ENCODE data around the gene FLG2. TPM values are rescaled to one million over a fixed set of nuclear protein-coding genes. Genes with fewer than 3 reads are reported as not detected.

FLG2 gene
- total RNA-seq, 1 experiment from 2014 or later, result not detected

DNA sequence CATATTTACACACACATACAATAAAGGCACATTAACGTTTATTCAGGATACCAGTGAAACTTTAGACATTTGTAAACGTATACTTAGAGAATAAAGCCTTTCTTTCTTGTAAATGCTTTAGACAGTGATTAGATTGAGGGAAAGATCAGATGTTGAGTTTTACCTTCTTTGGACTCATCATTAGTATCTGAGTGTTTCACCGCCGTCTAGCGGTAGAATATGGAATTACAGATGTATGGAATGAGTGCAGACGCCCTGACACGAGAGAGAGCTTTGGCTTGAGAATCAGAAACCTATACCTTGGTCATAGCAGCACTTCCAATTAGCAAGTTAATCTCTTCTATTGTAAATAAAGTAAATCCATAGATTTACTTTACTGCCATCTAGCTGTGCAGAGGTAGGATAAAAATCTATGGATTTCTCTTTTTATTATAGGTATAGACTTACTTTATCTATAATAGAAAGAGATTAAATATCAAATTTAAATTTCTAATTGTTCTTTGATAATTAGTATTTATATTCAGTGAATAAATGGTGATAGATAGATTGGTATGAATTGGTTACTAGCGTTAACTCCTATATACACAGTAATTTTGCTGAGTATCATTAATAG lies 12.6 kb downstream of the FLG2 start:
- Histone ChIP-seq H3K4me2 (no peak overlapping the region), H3F3A (ENCODE audit: insufficient read depth, low read depth) (no peaks in the 10 kb centered on the region), H3K27ac (no peak overlapping the region), H3K36me3 (ENCODE audit: low read depth) (no peaks in the 10 kb centered on the region), H3K27me3 (ENCODE audit: insufficient read depth, low read depth) (no peaks in the 10 kb centered on the region), H3K9me3 (ENCODE audit: insufficient read depth, low read depth) (no peaks in the 10 kb centered on the region), H3K4me3 (no peak overlapping the region), H3K9me2 (ENCODE audit: insufficient read depth) (no peaks in the 10 kb centered on the region), H2AFZ (no peak overlapping the region), H3K4me1 (replicated peaks; ENCODE audit: insufficient read depth) (no peaks in the 10 kb centered on the region), H4K20me1 (ENCODE audit: insufficient read depth) (no peaks in the 10 kb centered on the region), H3K79me2 (ENCODE audit: low read depth) (no peaks in the 10 kb centered on the region)
- POLR2A ChIA-PET (ENCODE audit: unreplicated experiment), result interaction anchor here (0.5 kb wide), 1 partner anchor 276 kb away, joined by 3 read pairs; no protein-coding TSS in a partner anchor
- no TSS peak for BruUV-seq (replicated peaks)
- CTCF ChIA-PET, result interaction anchor here (0.6 to 0.8 kb wide), 2 partner anchors 40 to 1325 kb away, joined by 3 read pairs; no protein-coding TSS in a partner anchor
- intact Hi-C loops (cut with micrococcal nuclease; ENCODE audit: unreplicated experiment), result loop anchor here (1.0 to 5.0 kb wide), 4 partner anchors 95 to 295 kb away; no protein-coding TSS in a partner anchor
- TF ChIP-seq EZH2 (IDR thresholded peaks at IDR 0.05; ENCODE audit: low read depth), result no peak
- TF ChIP-seq, protein P1, sequence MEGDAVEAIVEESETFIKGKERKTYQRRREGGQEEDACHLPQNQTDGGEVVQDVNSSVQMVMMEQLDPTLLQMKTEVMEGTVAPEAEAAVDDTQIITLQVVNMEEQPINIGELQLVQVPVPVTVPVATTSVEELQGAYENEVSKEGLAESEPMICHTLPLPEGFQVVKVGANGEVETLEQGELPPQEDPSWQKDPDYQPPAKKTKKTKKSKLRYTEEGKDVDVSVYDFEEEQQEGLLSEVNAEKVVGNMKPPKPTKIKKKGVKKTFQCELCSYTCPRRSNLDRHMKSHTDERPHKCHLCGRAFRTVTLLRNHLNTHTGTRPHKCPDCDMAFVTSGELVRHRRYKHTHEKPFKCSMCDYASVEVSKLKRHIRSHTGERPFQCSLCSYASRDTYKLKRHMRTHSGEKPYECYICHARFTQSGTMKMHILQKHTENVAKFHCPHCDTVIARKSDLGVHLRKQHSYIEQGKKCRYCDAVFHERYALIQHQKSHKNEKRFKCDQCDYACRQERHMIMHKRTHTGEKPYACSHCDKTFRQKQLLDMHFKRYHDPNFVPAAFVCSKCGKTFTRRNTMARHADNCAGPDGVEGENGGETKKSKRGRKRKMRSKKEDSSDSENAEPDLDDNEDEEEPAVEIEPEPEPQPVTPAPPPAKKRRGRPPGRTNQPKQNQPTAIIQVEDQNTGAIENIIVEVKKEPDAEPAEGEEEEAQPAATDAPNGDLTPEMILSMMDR (conservative IDR thresholded peaks at IDR 0.05), result peak; percentile 92
- DNase-seq, result peak; percentile 33 to 46

DNA sequence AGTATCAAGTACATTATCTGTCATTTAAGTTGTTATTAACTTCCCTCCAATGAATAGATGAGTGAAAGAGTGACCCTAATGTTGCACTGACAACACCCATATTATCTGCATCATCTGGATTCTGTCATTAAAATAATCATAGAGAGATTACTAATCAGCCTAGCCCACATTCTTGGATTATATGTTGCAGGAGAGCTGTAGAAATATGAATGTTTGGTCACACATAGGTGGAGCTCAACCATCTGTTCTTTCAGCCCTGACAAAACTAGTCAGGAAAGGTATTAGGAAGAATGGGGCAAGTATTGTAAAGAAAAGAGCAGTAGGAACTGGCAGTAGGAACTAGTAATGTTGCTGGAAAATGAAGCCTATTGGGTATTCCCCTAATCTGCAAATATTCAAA lies 15.4 kb downstream of the FLG2 start:
- no peak for TF ChIP-seq EZH2 (IDR thresholded peaks at IDR 0.05; ENCODE audit: low read depth)
- TF ChIP-seq, protein P1 (conservative IDR thresholded peaks at IDR 0.05), result no peak
- no peaks in the 10 kb centered on the region for H3K36me3 ChIP-seq (ENCODE audit: low read depth)
- H3K9me2 ChIP-seq (ENCODE audit: insufficient read depth), result no peaks in the 10 kb centered on the region
- no peaks in the 10 kb centered on the region for H3K9me3 ChIP-seq (ENCODE audit: insufficient read depth, low read depth)
- BruUV-seq (replicated peaks), result no TSS peak
- H3K4me1 ChIP-seq (replicated peaks; ENCODE audit: insufficient read depth), result no peaks in the 10 kb centered on the region
- no peaks in the 10 kb centered on the region for H3F3A ChIP-seq (ENCODE audit: insufficient read depth, low read depth)
- H3K27me3 ChIP-seq (ENCODE audit: insufficient read depth, low read depth), result no peaks in the 10 kb centered on the region
- no peaks in the 10 kb centered on the region for H3K79me2 ChIP-seq (ENCODE audit: low read depth)
- ChIA-PET CTCF (no interaction called here), POLR2A (ENCODE audit: unreplicated experiment) (no interaction called here)
- H2AFZ ChIP-seq, result no peak overlapping the region
- H3K27ac ChIP-seq, result no peak overlapping the region
- no peak overlapping the region for H3K4me2 ChIP-seq
- intact Hi-C loops (cut with micrococcal nuclease; ENCODE audit: unreplicated experiment), result no loop called here
- no peak for DNase-seq
- no peaks in the 10 kb centered on the region for H4K20me1 ChIP-seq (ENCODE audit: insufficient read depth)
- no peak overlapping the region for H3K4me3 ChIP-seq

DNA sequence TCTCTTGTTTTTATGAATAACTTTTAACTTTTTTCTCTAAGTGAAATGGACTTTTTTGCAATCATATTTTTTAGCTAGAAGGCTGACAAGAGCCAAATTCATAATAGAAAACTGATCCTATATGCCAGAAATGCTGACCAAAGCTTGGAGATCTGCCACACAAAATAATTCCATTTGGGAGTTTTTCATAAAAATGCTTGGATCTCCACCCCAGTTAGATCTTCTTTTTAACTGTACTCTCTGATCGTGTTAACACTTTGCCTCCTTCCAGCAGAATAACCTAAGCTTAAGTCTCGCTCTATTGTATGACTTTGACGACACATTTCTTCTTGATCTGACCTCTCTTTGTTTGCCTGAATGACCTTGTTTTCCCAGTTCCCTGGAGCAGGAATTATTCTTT lies 16.8 kb downstream of the FLG2 start:
- BruUV-seq (replicated peaks), result no TSS peak
- Histone ChIP-seq H3K36me3 (ENCODE audit: low read depth) (no peaks in the 10 kb centered on the region), H3K9me3 (ENCODE audit: insufficient read depth, low read depth) (no peaks in the 10 kb centered on the region), H3K4me2 (no peak overlapping the region), H3K27ac (no peak overlapping the region), H4K20me1 (ENCODE audit: insufficient read depth) (no peaks in the 10 kb centered on the region), H3K79me2 (ENCODE audit: low read depth) (no peaks in the 10 kb centered on the region), H3K4me1 (replicated peaks; ENCODE audit: insufficient read depth) (no peaks in the 10 kb centered on the region), H3K4me3 (no peak overlapping the region), H3K9me2 (ENCODE audit: insufficient read depth) (no peaks in the 10 kb centered on the region), H3F3A (ENCODE audit: insufficient read depth, low read depth) (no peaks in the 10 kb centered on the region), H2AFZ (no peak overlapping the region), H3K27me3 (ENCODE audit: insufficient read depth, low read depth) (no peaks in the 10 kb centered on the region)
- no peak for DNase-seq
- intact Hi-C loops (cut with micrococcal nuclease; ENCODE audit: unreplicated experiment), result no loop called here
- ChIA-PET POLR2A (ENCODE audit: unreplicated experiment) (interaction anchor here (0.7 kb wide), 1 partner anchor 98 kb away, joined by 14 read pairs; no protein-coding TSS in a partner anchor), CTCF (no interaction called here)
- no peak for TF ChIP-seq EZH2 (IDR thresholded peaks at IDR 0.05; ENCODE audit: low read depth)
- TF ChIP-seq, protein P1 (conservative IDR thresholded peaks at IDR 0.05), result no peak
